Measurements from ENCODE around the gene ISM1. TPM values are rescaled to one million over a fixed set of nuclear protein-coding genes. Genes with fewer than 3 reads are reported as not detected.

The ISM1 gene
- polyA plus RNA-seq, 3 donors: not detected

DNA sequence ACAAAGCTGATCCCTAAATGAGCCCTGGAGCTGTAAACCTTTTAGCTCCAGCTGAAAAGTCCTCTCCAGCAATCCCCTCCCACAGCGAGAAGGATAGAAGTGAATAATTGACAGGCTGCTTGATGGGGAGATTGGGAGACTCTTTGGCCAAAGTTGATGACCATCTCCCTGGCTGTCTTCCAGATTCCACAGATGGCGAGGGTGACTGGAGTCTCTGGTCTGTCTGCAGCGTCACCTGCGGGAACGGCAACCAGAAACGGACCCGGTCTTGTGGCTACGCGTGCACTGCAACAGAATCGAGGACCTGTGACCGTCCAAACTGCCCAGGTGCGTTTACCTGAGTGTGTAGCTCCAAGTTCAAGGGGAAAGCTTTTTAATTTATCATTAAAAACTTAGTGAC lies 67.3 kb downstream of the ISM1 start:
- Histone ChIP-seq H3K27ac (ENCODE audit: low read depth in 1 of 2, low read length in 2 of 2) (no peak overlapping the region), H3K36me3 (replicated peaks in 1 of 2; ENCODE audit: control insufficient read depth in 1 of 2, insufficient read depth in 2 of 2, low read length in 2 of 2) (no peaks in the 10 kb centered on the region), H3K27me3 (ENCODE audit: control insufficient read depth in 2 of 2, insufficient read depth in 2 of 2, low read length in 2 of 2) (no peaks in the 10 kb centered on the region), H3K9me3 (replicated peaks in 1 of 2; ENCODE audit: control insufficient read depth in 1 of 2, insufficient read depth in 1 of 2, low read length in 2 of 2) (no peaks in the 10 kb centered on the region), H3K4me1 (ENCODE audit: control insufficient read depth in 1 of 2, insufficient read depth in 2 of 2, low read length in 2 of 2) (no peaks in the 10 kb centered on the region), H3K4me3 (replicated peaks in 1 of 3; ENCODE audit: low read depth in 2 of 3, low read length in 3 of 3) (no peak overlapping the region), H3K4me2 (replicated peaks; ENCODE audit: extremely low read depth, low read length, poor library complexity, severe bottlenecking) (no peak overlapping the region), H4K20me1 (ENCODE audit: insufficient read depth, low read length) (no peaks in the 10 kb centered on the region), H3K79me2 (ENCODE audit: insufficient read depth, low read length) (no peaks in the 10 kb centered on the region), H3K9ac (ENCODE audit: insufficient read depth, low read length, poor library complexity, severe bottlenecking) (no peak overlapping the region), H2AFZ (ENCODE audit: insufficient read depth, low read depth, low read length, poor library complexity, severe bottlenecking) (no peak overlapping the region)
- Mint-ChIP-seq H3K27me3 (ENCODE audit: low read depth in 3 of 3) (peaks cover 0 to 4% (median 1%) of the 10 kb centered on the region in 3 donors), H3K36me3 (no peaks in the 10 kb centered on the region), H3K9me3 (peaks cover 0 to 2% (median 0%) of the 10 kb centered on the region in 7 donors), H3K4me3 (no peak overlapping the region), H3K27ac (no peak overlapping the region), H3K4me1 (no peaks in the 10 kb centered on the region)
- no peak for DNase-seq
- TF ChIP-seq, protein P1, sequence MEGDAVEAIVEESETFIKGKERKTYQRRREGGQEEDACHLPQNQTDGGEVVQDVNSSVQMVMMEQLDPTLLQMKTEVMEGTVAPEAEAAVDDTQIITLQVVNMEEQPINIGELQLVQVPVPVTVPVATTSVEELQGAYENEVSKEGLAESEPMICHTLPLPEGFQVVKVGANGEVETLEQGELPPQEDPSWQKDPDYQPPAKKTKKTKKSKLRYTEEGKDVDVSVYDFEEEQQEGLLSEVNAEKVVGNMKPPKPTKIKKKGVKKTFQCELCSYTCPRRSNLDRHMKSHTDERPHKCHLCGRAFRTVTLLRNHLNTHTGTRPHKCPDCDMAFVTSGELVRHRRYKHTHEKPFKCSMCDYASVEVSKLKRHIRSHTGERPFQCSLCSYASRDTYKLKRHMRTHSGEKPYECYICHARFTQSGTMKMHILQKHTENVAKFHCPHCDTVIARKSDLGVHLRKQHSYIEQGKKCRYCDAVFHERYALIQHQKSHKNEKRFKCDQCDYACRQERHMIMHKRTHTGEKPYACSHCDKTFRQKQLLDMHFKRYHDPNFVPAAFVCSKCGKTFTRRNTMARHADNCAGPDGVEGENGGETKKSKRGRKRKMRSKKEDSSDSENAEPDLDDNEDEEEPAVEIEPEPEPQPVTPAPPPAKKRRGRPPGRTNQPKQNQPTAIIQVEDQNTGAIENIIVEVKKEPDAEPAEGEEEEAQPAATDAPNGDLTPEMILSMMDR (IDR thresholded peaks at IDR 0.05): no peak
- intact Hi-C loops (cut with micrococcal nuclease): no loop called here
- 89% methylated on average over 5 of the region's 12 CpGs for WGBS (ENCODE audit: insufficient coverage)

DNA sequence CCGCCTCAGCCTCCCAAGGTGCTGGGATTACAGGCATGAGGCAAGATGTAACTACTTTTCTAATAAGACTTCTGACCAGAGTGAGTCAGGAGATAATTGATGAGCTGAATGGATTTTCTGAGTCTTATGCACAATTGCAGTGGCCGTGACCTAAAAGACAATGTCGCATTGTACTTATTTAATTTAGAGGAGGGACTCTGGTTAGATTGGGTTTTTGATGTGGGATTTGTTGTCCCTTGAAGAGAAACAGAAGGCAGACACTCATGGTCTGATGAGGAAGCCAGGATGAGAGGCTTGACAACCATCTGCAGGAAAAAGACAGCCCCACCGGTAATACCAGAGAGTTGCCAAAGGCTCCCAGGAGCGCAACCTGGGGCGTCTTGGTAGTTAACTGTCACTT lies 68.0 kb downstream of the ISM1 start:
- H3K4me2 ChIP-seq (replicated peaks; ENCODE audit: extremely low read depth, low read length, poor library complexity, severe bottlenecking): no peak overlapping the region
- H3K27ac ChIP-seq (ENCODE audit: low read depth in 1 of 2, low read length in 2 of 2): no peak overlapping the region
- no peak overlapping the region for H3K4me3 Mint-ChIP-seq
- no peaks in the 10 kb centered on the region for H4K20me1 ChIP-seq (ENCODE audit: insufficient read depth, low read length)
- H3K36me3 Mint-ChIP-seq: no peaks in the 10 kb centered on the region
- peaks cover 0 to 4% (median 1%) of the 10 kb centered on the region in 3 donors for H3K27me3 Mint-ChIP-seq (ENCODE audit: low read depth in 3 of 3)
- H3K4me3 ChIP-seq (replicated peaks in 1 of 3; ENCODE audit: low read depth in 2 of 3, low read length in 3 of 3): no peak overlapping the region
- H3K27me3 ChIP-seq (ENCODE audit: control insufficient read depth in 2 of 2, insufficient read depth in 2 of 2, low read length in 2 of 2): no peaks in the 10 kb centered on the region
- WGBS (ENCODE audit: insufficient coverage): 97% methylated on average over 3 of the region's 6 CpGs
- no peak overlapping the region for H2AFZ ChIP-seq (ENCODE audit: insufficient read depth, low read depth, low read length, poor library complexity, severe bottlenecking)
- no peaks in the 10 kb centered on the region for H3K36me3 ChIP-seq (replicated peaks in 1 of 2; ENCODE audit: control insufficient read depth in 1 of 2, insufficient read depth in 2 of 2, low read length in 2 of 2)
- H3K4me1 Mint-ChIP-seq: no peaks in the 10 kb centered on the region
- no peak overlapping the region for H3K9ac ChIP-seq (ENCODE audit: insufficient read depth, low read length, poor library complexity, severe bottlenecking)
- no peak for DNase-seq
- peaks cover 0 to 2% (median 0%) of the 10 kb centered on the region in 7 donors for H3K9me3 Mint-ChIP-seq
- TF ChIP-seq, protein P1 (IDR thresholded peaks at IDR 0.05): no peak
- no peaks in the 10 kb centered on the region for H3K9me3 ChIP-seq (replicated peaks in 1 of 2; ENCODE audit: control insufficient read depth in 1 of 2, insufficient read depth in 1 of 2, low read length in 2 of 2)
- no peaks in the 10 kb centered on the region for H3K4me1 ChIP-seq (ENCODE audit: control insufficient read depth in 1 of 2, insufficient read depth in 2 of 2, low read length in 2 of 2)
- intact Hi-C loops (cut with micrococcal nuclease): no loop called here
- no peak overlapping the region for H3K27ac Mint-ChIP-seq
- no peaks in the 10 kb centered on the region for H3K79me2 ChIP-seq (ENCODE audit: insufficient read depth, low read length)
